CD4-positive, alpha-beta T cell (primary cell): ENCODE measurements around the gene SOS1. TPM values are rescaled to one million over a fixed set of nuclear protein-coding genes. Genes with fewer than 3 reads are reported as not detected.

Source experiments
- ATAC-seq: fragments of 200-7000 bp; cut with Tn5 transposase; one replicate; pipeline ENCODE4 v1.10.0; 2022; ENCODE audit warnings: mild to moderate bottlenecking; ENCODE audit not compliant: poor library complexity
- CTCF ChIA-PET: fragments of 350-600 bp; sonication (Branson Sonifier 250); formaldehyde crosslinking; loops from one replicate; lab custom pipeline; 2021; ENCODE audit warnings: antibody characterized with exemption, inconsistent platforms; lab: Charles Lee
- POLR2A ChIA-PET: fragments of 350-600 bp; sonication (Branson Sonifier 250); formaldehyde crosslinking; loops from one replicate; lab custom pipeline; 2021; ENCODE audit warnings: antibody characterized with exemption, inconsistent platforms; lab: Charles Lee
- DNase-seq, 14 experiments: peaks; one replicate each; pipeline ENCODE4 v3.0.0-alpha.2; 2013 to 2020; ENCODE audit warnings: mixed read lengths in 2 of 14
- H3K27ac ChIP-seq, 2 donors: one replicate each; pipeline versions ENCODE4 v1.5.1 to v1.7.0; 2013; ENCODE audit warnings: low read length in 2 of 2, low read depth in 1 of 2, mild to moderate bottlenecking in 1 of 2
- H3K27me3 ChIP-seq, 2 experiments: 1 replicate in 1 of 2; 2 replicates in 1 of 2; pipeline versions ENCODE4 v1.6.1 to v1.7.0; 2013; ENCODE audit warnings: low read length in 2 of 2, control low read depth in 1 of 2, mild to moderate bottlenecking in 1 of 2, moderate library complexity in 1 of 2; ENCODE audit not compliant: insufficient read depth in 2 of 2, control insufficient read depth in 1 of 2
- H3K36me3 ChIP-seq: one replicate; pipeline ENCODE4 v1.6.1; 2013; ENCODE audit warnings: low read length, control low read depth; ENCODE audit not compliant: insufficient read depth
- H3K4me1 ChIP-seq: one replicate; pipeline ENCODE4 v1.6.1; 2013; ENCODE audit warnings: low read length, control low read depth; ENCODE audit not compliant: insufficient read depth
- H3K4me3 ChIP-seq: one replicate; pipeline ENCODE4 v1.5.1; 2013; ENCODE audit warnings: mild to moderate bottlenecking, low read length, moderate library complexity
- H3K9me3 ChIP-seq, 2 experiments: 1 replicate in 1 of 2; 2 replicates in 1 of 2; pipeline versions ENCODE4 v1.6.1 to v1.7.0; 2013; ENCODE audit warnings: low read length in 2 of 2, mild to moderate bottlenecking in 2 of 2, control low read depth in 1 of 2, moderate library complexity in 1 of 2; ENCODE audit not compliant: control insufficient read depth in 1 of 2, insufficient read depth in 1 of 2
- H3K27ac Mint-ChIP-seq: one replicate; pipeline ENCODE4 v1.8.0; 2020; ENCODE audit warnings: mixed read lengths
- H3K27me3 Mint-ChIP-seq: one replicate; pipeline ENCODE4 v1.8.0; 2021; ENCODE audit warnings: mixed read lengths
- H3K36me3 Mint-ChIP-seq: one replicate; pipeline ENCODE4 v1.8.0; 2021; ENCODE audit warnings: low read depth, mixed read lengths
- H3K4me1 Mint-ChIP-seq: one replicate; pipeline ENCODE4 v1.8.0; 2021; ENCODE audit warnings: low read depth, mixed read lengths
- H3K4me3 Mint-ChIP-seq: one replicate; pipeline ENCODE4 v1.8.0; 2020; ENCODE audit warnings: mild to moderate bottlenecking, mixed read lengths
- H3K9me3 Mint-ChIP-seq: one replicate; pipeline ENCODE4 v1.8.0; 2020; ENCODE audit warnings: mixed read lengths
- CTCF ChIP-seq: fragments of 200-600 bp; IDR thresholded peaks from one replicate; pipeline ENCODE4 v1.8.0; 2022; ENCODE audit warnings: antibody characterized with exemption, mild to moderate bottlenecking
- intact Hi-C, 2 experiments: fragments of 100-400 bp; cut with DNase I in 1 of 2; cut with micrococcal nuclease in 1 of 2; formaldehyde crosslinking; loops; one replicate each; pipeline versions ENCODE4 v1.15.1 to v1.9.0; 2023 to 2025; cut with DNase I, micrococcal nuclease
- total RNA-seq, 174 experiments: library from RNA in 2 of 174; stranded (reverse) in 2 of 174; gene quantifications; one replicate each; pipeline ENCODE4 v1.2.3 and lab custom pipeline; 2021 to 2026

SOS1 gene
- total RNA-seq, 2 experiments from 2014 or later, result 16.4 to 16.9 TPM

DNA sequence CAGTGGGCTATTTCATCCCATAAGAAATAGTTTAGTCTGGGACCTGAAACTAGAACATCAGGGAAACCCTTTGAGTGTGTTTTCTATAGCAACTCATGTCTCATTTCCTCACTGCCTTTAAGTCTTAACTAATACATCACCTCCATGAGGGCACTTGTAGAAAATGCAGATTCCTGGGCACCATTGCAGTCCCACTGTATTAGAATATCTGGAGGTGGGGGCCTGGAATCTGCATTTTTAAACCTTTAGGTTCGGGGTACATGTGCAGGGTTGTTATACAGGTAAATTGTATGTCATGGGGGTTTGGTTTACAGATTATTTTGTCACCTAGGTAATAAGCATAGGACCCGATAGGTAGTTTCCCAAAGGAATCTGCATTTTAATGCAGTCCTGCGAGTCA is 143.8 kb downstream of the SOS1 start:
- Mint-ChIP-seq H3K36me3 (no peaks in the 10 kb centered on the region), H3K27me3 (no peaks in the 10 kb centered on the region), H3K4me3 (no peak overlapping the region), H3K27ac (no peak overlapping the region), H3K4me1 (no peaks in the 10 kb centered on the region), H3K9me3 (no peaks in the 10 kb centered on the region)
- TF ChIP-seq CTCF, result no peak
- no peaks in the 10 kb centered on the region for H3K4me1 ChIP-seq
- CTCF ChIA-PET, result no interaction called here
- no peak overlapping the region for H3K27ac ChIP-seq
- POLR2A ChIA-PET, result no interaction called here
- no peaks in the 10 kb centered on the region for H3K36me3 ChIP-seq
- no peak for DNase-seq
- ATAC-seq, result no peak
- no peaks in the 10 kb centered on the region for H3K27me3 ChIP-seq
- intact Hi-C loops, result no loop called here
- H3K9me3 ChIP-seq, result no peaks in the 10 kb centered on the region
- no peak overlapping the region for H3K4me3 ChIP-seq

DNA sequence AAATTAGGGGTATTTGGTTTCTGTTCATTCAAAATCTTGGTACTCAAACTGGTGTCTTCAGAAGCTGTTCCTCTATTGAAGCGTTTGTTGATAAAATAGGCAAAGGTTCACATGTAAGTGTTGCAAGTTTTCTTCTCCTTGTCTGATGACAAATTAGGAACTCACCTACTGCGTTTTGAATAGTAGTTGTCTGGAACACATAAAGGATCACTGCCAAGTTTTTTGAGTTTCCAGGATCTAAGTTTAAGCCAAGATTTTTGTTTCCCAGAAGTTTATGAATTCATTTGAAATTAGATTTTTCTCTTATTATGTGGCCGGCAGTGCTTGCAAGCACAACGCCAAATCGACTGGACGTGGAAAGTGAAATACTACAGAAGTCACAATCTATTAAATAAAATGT is 145.8 kb downstream of the SOS1 start:
- ChIA-PET CTCF (no interaction called here), POLR2A (no interaction called here)
- no peaks in the 10 kb centered on the region for H3K9me3 Mint-ChIP-seq
- TF ChIP-seq CTCF, result no peak
- H3K27me3 ChIP-seq, result no peaks in the 10 kb centered on the region
- no peak overlapping the region for H3K4me3 ChIP-seq
- no peak for ATAC-seq
- H3K36me3 Mint-ChIP-seq, result no peaks in the 10 kb centered on the region
- no peaks in the 10 kb centered on the region for H3K9me3 ChIP-seq
- intact Hi-C loops, result no loop called here
- DNase-seq, result no peak
- H3K27me3 Mint-ChIP-seq, result no peaks in the 10 kb centered on the region
- no peaks in the 10 kb centered on the region for H3K4me1 Mint-ChIP-seq
- no peak overlapping the region for H3K27ac ChIP-seq
- H3K4me3 Mint-ChIP-seq, result no peak overlapping the region
- no peaks in the 10 kb centered on the region for H3K36me3 ChIP-seq
- no peak overlapping the region for H3K27ac Mint-ChIP-seq
- no peaks in the 10 kb centered on the region for H3K4me1 ChIP-seq

DNA sequence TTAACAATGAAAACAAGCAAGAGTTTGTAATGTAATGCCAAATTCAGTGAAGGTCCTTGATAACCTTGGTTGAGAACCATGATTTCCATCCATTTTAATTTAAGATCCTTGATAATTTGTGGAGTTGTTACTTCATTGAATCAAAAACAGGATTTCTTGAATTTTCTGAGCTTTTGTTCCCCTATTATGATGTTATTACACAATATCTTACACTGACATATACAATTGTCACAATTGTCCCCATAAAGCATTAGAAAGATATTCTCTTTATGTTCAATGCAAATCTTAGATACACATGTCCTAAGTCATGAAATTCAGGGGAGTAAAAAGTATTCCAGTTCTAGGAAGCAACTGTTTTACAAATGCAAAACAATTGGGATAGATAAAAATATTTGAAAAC is 147.6 kb downstream of the SOS1 start:
- DNase-seq (no peak), ATAC-seq (no peak)
- Mint-ChIP-seq H3K4me1 (no peaks in the 10 kb centered on the region), H3K4me3 (no peak overlapping the region), H3K36me3 (no peaks in the 10 kb centered on the region), H3K27me3 (no peaks in the 10 kb centered on the region), H3K27ac (no peak overlapping the region), H3K9me3 (no peaks in the 10 kb centered on the region)
- H3K36me3 ChIP-seq, result no peaks in the 10 kb centered on the region
- no peak overlapping the region for H3K4me3 ChIP-seq
- H3K9me3 ChIP-seq, result no peaks in the 10 kb centered on the region
- POLR2A ChIA-PET, result no interaction called here
- no peak for TF ChIP-seq CTCF
- no peak overlapping the region for H3K27ac ChIP-seq
- H3K27me3 ChIP-seq, result no peaks in the 10 kb centered on the region
- no peaks in the 10 kb centered on the region for H3K4me1 ChIP-seq
- CTCF ChIA-PET, result no interaction called here
- intact Hi-C loops, result no loop called here
